Activated CD4-positive, CD25-positive, alpha-beta regulatory T cell treated with anti-CD3 and anti-CD28 coated beads, Interleukin-2, amount 50 U/mL, for 24 hours (primary cell): ENCODE measurements around the gene MUSTN1.

Source experiments
- ATAC-seq, 2 donors: fragments of 150-1000 bp; cut with Tn5 transposase; one replicate each; pipeline ENCODE4 v1.10.0; 2021; ENCODE audit warnings: mild to moderate bottlenecking in 1 of 2, moderate library complexity in 1 of 2

Gene MUSTN1

GRCh38 chr3:52851348-52851747 is 16.5 kb upstream of the MUSTN1 start:
- peak; percentile 49 to 61 for ATAC-seq

GRCh38 chr3:52849656-52850055 is 14.8 kb upstream of the MUSTN1 start:
- ATAC-seq: no peak

- no peak for ATAC-seq
Measured at GRCh38 chr3:52848617-52849016, 13.8 kb upstream of the MUSTN1 start.

GRCh38 chr3:52847726-52848125 is 12.9 kb upstream of the MUSTN1 start:
- no peak for ATAC-seq

GRCh38 chr3:52847241-52847640 is 12.4 kb upstream of the MUSTN1 start:
- no peak for ATAC-seq

GRCh38 chr3:52846432-52846965 is 11.7 kb upstream of the MUSTN1 start:
- ATAC-seq: no peak

- ATAC-seq: no peak
Measured at GRCh38 chr3:52845691-52846431, 11.0 kb upstream of the MUSTN1 start.

GRCh38 chr3:52845157-52845556 is 10.3 kb upstream of the MUSTN1 start:
- no peak for ATAC-seq

GRCh38 chr3:52844290-52844975 is 9.6 kb upstream of the MUSTN1 start:
- no peak for ATAC-seq

- no peak for ATAC-seq
Measured at GRCh38 chr3:52843881-52844280, 9.1 kb upstream of the MUSTN1 start.

GRCh38 chr3:52843108-52843865 is 8.5 kb upstream of the MUSTN1 start:
- no peak for ATAC-seq

GRCh38 chr3:52842424-52842823 is 7.6 kb upstream of the MUSTN1 start:
- ATAC-seq: no peak

- ATAC-seq: no peak
Measured at GRCh38 chr3:52841981-52842340, 7.1 kb upstream of the MUSTN1 start.

GRCh38 chr3:52841211-52841980 is 6.6 kb upstream of the MUSTN1 start:
- no peak for ATAC-seq

- ATAC-seq: no peak
Measured at GRCh38 chr3:52839892-52840545, 5.2 kb upstream of the MUSTN1 start.

GRCh38 chr3:52839268-52839575 is 4.4 kb upstream of the MUSTN1 start:
- no peak for ATAC-seq

- ATAC-seq: no peak
Measured at GRCh38 chr3:52838561-52839267, 3.9 kb upstream of the MUSTN1 start.

GRCh38 chr3:52836986-52837385 is 2.2 kb upstream of the MUSTN1 start:
- ATAC-seq: no peak

- ATAC-seq: no peak
Measured at GRCh38 chr3:52836471-52836845, 1.6 kb upstream of the MUSTN1 start.

GRCh38 chr3:52835766-52836470 is 1.1 kb upstream of the MUSTN1 start:
- no peak for ATAC-seq

- ATAC-seq: no peak
Measured at GRCh38 chr3:52833202-52833601, 1.6 kb downstream of the MUSTN1 start.
